ENCODE data around the gene ERBB4. TPM values are rescaled to one million over a fixed set of nuclear protein-coding genes. Genes with fewer than 3 reads are reported as not detected.
"Not testable (repeated sequence)": the region's sequence is repeated elsewhere in the genome, so short reads cannot be mapped to it uniquely, and the experiment has no call there.

Gene ERBB4
- total RNA-seq, 1 donor from 2014 or later: 9.9 TPM

GRCh38 chr2:212107989-212108388 is 430.6 kb downstream of the ERBB4 start:
- TF ChIP-seq CTCF (conservative IDR thresholded peaks at IDR 0.05): no peak
- Mint-ChIP-seq H3K27me3 (no peaks in the 10 kb centered on the region), H3K4me1 (ENCODE audit: unreplicated experiment) (no peaks in the 10 kb centered on the region), H3K4me3 (no peak overlapping the region), H3K27ac (no peak overlapping the region), H3K9me3 (peaks cover 16% of the 10 kb centered on the region), H3K36me3 (no peaks in the 10 kb centered on the region)
- no peak for DNase-seq (ENCODE audit: extremely low spot score, unreplicated experiment)

GRCh38 chr2:212107014-212107413 is 431.6 kb downstream of the ERBB4 start:
- TF ChIP-seq CTCF (conservative IDR thresholded peaks at IDR 0.05): no peak
- no peak for DNase-seq (ENCODE audit: extremely low spot score, unreplicated experiment)
- no peaks in the 10 kb centered on the region for H3K36me3 Mint-ChIP-seq
- H3K4me1 Mint-ChIP-seq (ENCODE audit: unreplicated experiment): no peaks in the 10 kb centered on the region
- H3K9me3 Mint-ChIP-seq: peaks cover 16% of the 10 kb centered on the region
- no peaks in the 10 kb centered on the region for H3K27me3 Mint-ChIP-seq
- H3K27ac Mint-ChIP-seq: no peak overlapping the region
- no peak overlapping the region for H3K4me3 Mint-ChIP-seq

- not testable (repeated sequence) for H3K27ac Mint-ChIP-seq; H3K27me3 Mint-ChIP-seq; H3K4me1 Mint-ChIP-seq (ENCODE audit: unreplicated experiment); H3K36me3 Mint-ChIP-seq; DNase-seq (ENCODE audit: extremely low spot score, unreplicated experiment); H3K4me3 Mint-ChIP-seq
- peaks cover 16% of the 10 kb centered on the region for H3K9me3 Mint-ChIP-seq
These were observed 432.1 kb downstream of the ERBB4 start for GRCh38 chr2:212106536-212106935.

- no peaks in the 10 kb centered on the region for H3K4me1 Mint-ChIP-seq (ENCODE audit: unreplicated experiment)
- H3K36me3 Mint-ChIP-seq: no peaks in the 10 kb centered on the region
- H3K9me3 Mint-ChIP-seq: no peaks in the 10 kb centered on the region
- TF ChIP-seq CTCF (conservative IDR thresholded peaks at IDR 0.05): no peak
- no peaks in the 10 kb centered on the region for H3K27me3 Mint-ChIP-seq
- DNase-seq (ENCODE audit: extremely low spot score, unreplicated experiment): no peak
- no peak overlapping the region for H3K27ac Mint-ChIP-seq
- H3K4me3 Mint-ChIP-seq: no peak overlapping the region
These were observed 438.9 kb downstream of the ERBB4 start for GRCh38 chr2:212099658-212100057.

- Mint-ChIP-seq H3K9me3 (no peaks in the 10 kb centered on the region), H3K27me3 (no peaks in the 10 kb centered on the region), H3K4me3 (no peak overlapping the region), H3K27ac (no peak overlapping the region), H3K36me3 (no peaks in the 10 kb centered on the region), H3K4me1 (ENCODE audit: unreplicated experiment) (no peaks in the 10 kb centered on the region)
- TF ChIP-seq CTCF (conservative IDR thresholded peaks at IDR 0.05): no peak
- no peak for DNase-seq (ENCODE audit: extremely low spot score, unreplicated experiment)
These were observed 439.6 kb downstream of the ERBB4 start for GRCh38 chr2:212098966-212099365.

GRCh38 chr2:212097001-212097400 is 441.6 kb downstream of the ERBB4 start:
- no peaks in the 10 kb centered on the region for H3K27me3 Mint-ChIP-seq
- no peak for DNase-seq (ENCODE audit: extremely low spot score, unreplicated experiment)
- no peak overlapping the region for H3K27ac Mint-ChIP-seq
- no peaks in the 10 kb centered on the region for H3K36me3 Mint-ChIP-seq
- no peaks in the 10 kb centered on the region for H3K4me1 Mint-ChIP-seq (ENCODE audit: unreplicated experiment)
- TF ChIP-seq CTCF (conservative IDR thresholded peaks at IDR 0.05): no peak
- H3K9me3 Mint-ChIP-seq: no peaks in the 10 kb centered on the region
- no peak overlapping the region for H3K4me3 Mint-ChIP-seq

Data from type B pancreatic cell (in vitro differentiated cells).